H1 (cell line): ENCODE data around the gene BCL3.

ENCODE experiments used
- ATF3 ChIP-seq: IDR thresholded peaks from 2 replicates; pipeline ENCODE4 v1.6.1; 2011; ENCODE audit warnings: low read depth, mild to moderate bottlenecking, low read length; ENCODE audit not compliant: insufficient read depth
- CTCF ChIP-seq, 3 experiments: IDR thresholded peaks; 1 replicate in 2 of 3; 2 replicates in 1 of 3; pipeline versions ENCODE4 v1.5.1 to v1.6.1; 2011; ENCODE audit warnings: low read length in 3 of 3, mild to moderate bottlenecking in 3 of 3, inconsistent platforms in 2 of 3, low read depth in 1 of 3, moderate library complexity in 1 of 3; ENCODE audit not compliant: insufficient read depth in 1 of 3; ENCODE audit errors: control extremely low read depth in 1 of 3
- EZH2 ChIP-seq: fragments of 200-600 bp; sonication (generic); IDR thresholded peaks from 2 replicates; pipeline ENCODE4 v1.7.1; 2012; ENCODE audit warnings: low read depth, mild to moderate bottlenecking, moderate library complexity, low read length, inconsistent platforms; ENCODE audit not compliant: severe bottlenecking
- HDAC2 ChIP-seq, 2 experiments: fragments of 300-600 bp in 1 of 2; sonication (generic) in 1 of 2; IDR thresholded peaks; 2 replicates each; pipeline ENCODE4 v1.6.1; 2011 to 2012; ENCODE audit warnings: low read depth in 2 of 2, low read length in 2 of 2, mild to moderate bottlenecking in 2 of 2, moderate library complexity in 2 of 2, borderline replicate concordance in 1 of 2, inconsistent platforms in 1 of 2
- JUN ChIP-seq: IDR thresholded peaks from 2 replicates; pipeline ENCODE4 v1.6.1; 2011; ENCODE audit warnings: low read depth, mild to moderate bottlenecking, improper control_type of control experiment, low read length
- MAX ChIP-seq: IDR thresholded peaks from 2 replicates; pipeline ENCODE4 v1.6.1; 2012; ENCODE audit warnings: inconsistent platforms
- POLR2A ChIP-seq, 2 experiments: IDR thresholded peaks; 1 replicate in 1 of 2; 2 replicates in 1 of 2; pipeline ENCODE4 v1.6.1; 2011; ENCODE audit warnings: low read depth in 2 of 2, low read length in 2 of 2, mild to moderate bottlenecking in 2 of 2; ENCODE audit errors: control extremely low read depth in 1 of 2
- SUZ12 ChIP-seq: fragments of 200-600 bp; sonication (generic); IDR thresholded peaks from 2 replicates; pipeline ENCODE4 v1.6.1; 2012; ENCODE audit warnings: mild to moderate bottlenecking, inconsistent platforms, low read length, moderate library complexity, mixed read lengths

GRCh38 chr19:44748426-44749254, at the start of gene BCL3:
- no peak for TF ChIP-seq MAX
- no peak for TF ChIP-seq HDAC2 (IDR thresholded peaks at IDR 0.05; ENCODE audit: borderline replicate concordance in 1 of 2, low read depth in 2 of 2, low read length in 2 of 2)
- no peak for TF ChIP-seq JUN
- TF ChIP-seq EZH2: peak; percentile 39
- no peak for TF ChIP-seq POLR2A (IDR thresholded peaks at IDR 0.05; ENCODE audit: control extremely low read depth in 1 of 2, low read depth in 2 of 2, low read length in 2 of 2)
- TF ChIP-seq CTCF (IDR thresholded peaks at IDR 0.05; ENCODE audit: control extremely low read depth in 1 of 3, insufficient read depth in 1 of 3, low read depth in 1 of 3, low read length in 3 of 3): no peak
- no peak for TF ChIP-seq ATF3
- no peak for TF ChIP-seq SUZ12
